Peyer's patch (tissue), 4 donors: Measurements from ENCODE around the gene CDH19. TPM values are rescaled to one million over a fixed set of nuclear protein-coding genes. Genes with fewer than 3 reads are reported as not detected.

ENCODE experiments used
- DNase-seq, 3 donors: peaks; one replicate each; pipeline ENCODE4 v3.0.0-alpha.2; 2017 to 2019
- H3K27ac ChIP-seq, 4 donors: fragments of 200-600 bp; sonication (generic); one replicate each; pipeline ENCODE4 v1.5.1; 2016 to 2019
- H3K27me3 ChIP-seq, 2 donors: fragments of 200-600 bp; sonication (generic); one replicate each; pipeline ENCODE4 v1.5.1; 2019
- H3K36me3 ChIP-seq, 3 donors: fragments of 200-600 bp; sonication (generic); one replicate each; pipeline ENCODE4 v1.5.1; 2016 to 2019
- H3K4me1 ChIP-seq, 4 donors: fragments of 200-600 bp; sonication (generic); one replicate each; pipeline ENCODE4 v1.5.1; 2016 to 2019
- H3K4me3 ChIP-seq, 4 donors: fragments of 200-600 bp; sonication (generic); 1 replicate in 3 of 4; 2 replicates in 1 of 4; pipeline ENCODE4 v1.5.1; 2016 to 2019; ENCODE audit warnings: mild to moderate bottlenecking in 1 of 4
- H3K9me3 ChIP-seq, 4 donors: fragments of 200-600 bp; sonication (generic); one replicate each; pipeline ENCODE4 v1.5.1; 2016 to 2019; ENCODE audit warnings: mild to moderate bottlenecking in 1 of 4
- POLR2A ChIP-seq, 2 donors: fragments of 450-650 bp; IDR thresholded peaks; one replicate each; pipeline ENCODE4 v1.5.1; 2017; ENCODE audit warnings: antibody characterized with exemption in 2 of 2, mild to moderate bottlenecking in 2 of 2, moderate library complexity in 2 of 2
- total RNA-seq, 4 donors: library from RNA; depleted of rRNA; stranded (reverse); fragments of >200 nt; gene quantifications; one replicate each; pipeline ENCODE4 v1.1.0, GENCODE V29; 2016
- TF ChIP-seq, protein P1 (sequence below), 6 experiments: fragments of 450-650 bp in 4 of 6; fragments of 200-600 bp in 2 of 6; sonication (generic) in 1 of 6; IDR thresholded peaks; one replicate each; pipeline ENCODE4 v1.5.1; 2017 to 2019; ENCODE audit warnings: antibody characterized with exemption in 6 of 6, mild to moderate bottlenecking in 3 of 6, moderate library complexity in 1 of 6

Gene CDH19
- total RNA-seq, 4 donors from 2014 or later = 1.9 to 18.2 (median 2.5) TPM

DNA sequence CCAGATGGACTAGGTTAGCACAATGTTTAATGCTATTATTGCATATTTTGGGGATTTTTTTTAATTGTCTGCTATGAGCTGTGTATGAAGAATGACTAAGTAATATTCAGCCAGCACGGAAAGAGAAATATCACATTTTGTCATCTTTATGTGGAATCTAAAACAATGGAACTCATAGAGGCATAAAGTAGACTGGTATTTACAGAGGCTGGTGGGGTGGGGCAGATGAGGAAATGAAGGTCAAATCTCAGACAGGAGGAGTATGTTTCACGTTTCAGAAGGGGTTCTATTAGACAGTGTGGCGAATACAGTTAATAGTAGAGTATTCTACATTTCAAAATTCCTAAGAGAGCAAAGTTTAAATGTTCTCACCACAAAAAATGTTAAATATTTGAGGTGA, 4.7 kb downstream of the CDH19 start:
- TF ChIP-seq POLR2A (IDR thresholded peaks at IDR 0.05) = no peak
- TF ChIP-seq, protein P1, sequence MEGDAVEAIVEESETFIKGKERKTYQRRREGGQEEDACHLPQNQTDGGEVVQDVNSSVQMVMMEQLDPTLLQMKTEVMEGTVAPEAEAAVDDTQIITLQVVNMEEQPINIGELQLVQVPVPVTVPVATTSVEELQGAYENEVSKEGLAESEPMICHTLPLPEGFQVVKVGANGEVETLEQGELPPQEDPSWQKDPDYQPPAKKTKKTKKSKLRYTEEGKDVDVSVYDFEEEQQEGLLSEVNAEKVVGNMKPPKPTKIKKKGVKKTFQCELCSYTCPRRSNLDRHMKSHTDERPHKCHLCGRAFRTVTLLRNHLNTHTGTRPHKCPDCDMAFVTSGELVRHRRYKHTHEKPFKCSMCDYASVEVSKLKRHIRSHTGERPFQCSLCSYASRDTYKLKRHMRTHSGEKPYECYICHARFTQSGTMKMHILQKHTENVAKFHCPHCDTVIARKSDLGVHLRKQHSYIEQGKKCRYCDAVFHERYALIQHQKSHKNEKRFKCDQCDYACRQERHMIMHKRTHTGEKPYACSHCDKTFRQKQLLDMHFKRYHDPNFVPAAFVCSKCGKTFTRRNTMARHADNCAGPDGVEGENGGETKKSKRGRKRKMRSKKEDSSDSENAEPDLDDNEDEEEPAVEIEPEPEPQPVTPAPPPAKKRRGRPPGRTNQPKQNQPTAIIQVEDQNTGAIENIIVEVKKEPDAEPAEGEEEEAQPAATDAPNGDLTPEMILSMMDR (IDR thresholded peaks at IDR 0.05) = no peak
- Histone ChIP-seq H3K36me3 (no peaks in the 10 kb centered on the region), H3K4me1 (no peaks in the 10 kb centered on the region), H3K9me3 (no peaks in the 10 kb centered on the region), H3K27ac (no peak overlapping the region), H3K27me3 (no peaks in the 10 kb centered on the region), H3K4me3 (no peak overlapping the region)
- no peak for DNase-seq

DNA sequence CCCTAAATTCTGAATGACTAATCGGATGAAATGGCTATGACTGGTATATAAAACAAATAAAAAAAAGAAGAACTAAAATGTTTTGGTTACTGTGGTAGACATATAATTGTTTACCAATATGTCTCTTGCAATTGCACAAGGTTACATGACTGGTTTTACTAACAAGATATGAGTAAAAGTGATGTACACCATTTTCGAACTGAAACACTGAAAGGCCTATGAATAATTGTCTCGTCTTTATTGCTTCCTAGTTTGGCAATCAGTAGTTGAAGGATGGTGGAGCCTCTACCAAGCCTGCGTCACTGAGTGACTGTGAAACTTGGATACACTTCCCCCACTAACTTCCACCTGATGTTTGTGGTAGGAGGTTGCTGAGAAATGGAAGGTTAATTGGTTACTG, 16.5 kb downstream of the CDH19 start:
- Histone ChIP-seq H3K4me1 (no peaks in the 10 kb centered on the region), H3K9me3 (no peaks in the 10 kb centered on the region), H3K27me3 (no peaks in the 10 kb centered on the region)

GRCh38 chr18:66582211-66582610, 21.7 kb downstream of the CDH19 start:
- Histone ChIP-seq H3K27ac (no peak overlapping the region), H3K36me3 (no peaks in the 10 kb centered on the region), H3K4me1 (no peaks in the 10 kb centered on the region), H3K27me3 (no peaks in the 10 kb centered on the region), H3K4me3 (no peak overlapping the region), H3K9me3 (no peaks in the 10 kb centered on the region)
- TF ChIP-seq POLR2A (IDR thresholded peaks at IDR 0.05) = no peak
- TF ChIP-seq, protein P1 (IDR thresholded peaks at IDR 0.05) = no peak
- DNase-seq = no peak

More for the DNA sequence above, 16.5 kb downstream of the CDH19 start:
- TF ChIP-seq, protein P1 (IDR thresholded peaks at IDR 0.05) = no peak
- TF ChIP-seq POLR2A (IDR thresholded peaks at IDR 0.05) = no peak
- H3K36me3 ChIP-seq = no peaks in the 10 kb centered on the region
- no peak for DNase-seq
- no peak overlapping the region for H3K27ac ChIP-seq
- H3K4me3 ChIP-seq = no peak overlapping the region

- Histone ChIP-seq H3K36me3 (no peaks in the 10 kb centered on the region), H3K4me1 (no peaks in the 10 kb centered on the region), H3K27me3 (no peaks in the 10 kb centered on the region), H3K9me3 (no peaks in the 10 kb centered on the region), H3K27ac (no peak overlapping the region), H3K4me3 (no peak overlapping the region)
- DNase-seq = no peak
- TF ChIP-seq POLR2A (IDR thresholded peaks at IDR 0.05) = no peak
- TF ChIP-seq, protein P1 (IDR thresholded peaks at IDR 0.05) = no peak
These were observed 28.6 kb downstream of the CDH19 start for GRCh38 chr18:66575263-66575662.

DNA sequence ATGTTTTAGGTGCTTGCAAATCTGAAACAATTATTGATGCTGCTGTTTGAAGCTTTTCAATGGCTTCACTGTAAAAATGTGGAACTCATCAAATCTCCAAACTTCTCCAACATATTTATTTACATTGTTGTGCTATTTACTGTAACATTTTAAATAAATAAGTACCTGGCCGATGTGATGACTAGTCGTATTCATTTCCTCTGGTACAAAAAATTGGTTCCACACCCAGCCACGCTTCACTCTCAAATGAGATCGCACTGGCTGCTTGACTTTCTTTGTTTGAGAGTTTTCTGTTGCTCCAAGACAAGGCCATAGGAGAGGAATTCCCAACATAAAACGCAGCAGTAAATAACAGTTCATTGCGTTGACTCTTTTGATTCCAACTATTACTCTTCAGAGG, 32.0 kb downstream of the CDH19 start:
- Histone ChIP-seq H3K4me1 (no peaks in the 10 kb centered on the region), H3K36me3 (no peaks in the 10 kb centered on the region), H3K27me3 (no peaks in the 10 kb centered on the region), H3K27ac (no peak overlapping the region), H3K9me3 (no peaks in the 10 kb centered on the region), H3K4me3 (no peak overlapping the region)
- TF ChIP-seq, protein P1 (IDR thresholded peaks at IDR 0.05) = no peak
- TF ChIP-seq POLR2A (IDR thresholded peaks at IDR 0.05) = no peak
- no peak for DNase-seq

- Histone ChIP-seq H3K4me3 (no peak overlapping the region), H3K27ac (no peak overlapping the region), H3K4me1 (no peaks in the 10 kb centered on the region), H3K9me3 (no peaks in the 10 kb centered on the region), H3K27me3 (no peaks in the 10 kb centered on the region), H3K36me3 (no peaks in the 10 kb centered on the region)
- DNase-seq = no peak
- no peak for TF ChIP-seq POLR2A (IDR thresholded peaks at IDR 0.05)
- TF ChIP-seq, protein P1 (IDR thresholded peaks at IDR 0.05) = no peak
These were observed 37.3 kb downstream of the CDH19 start for GRCh38 chr18:66566616-66567015.
